HG02970 (cell line): Measurements from ENCODE around the gene PSME4.
"Not testable (repeated sequence)": the region's sequence is repeated elsewhere in the genome, so short reads cannot be mapped to it uniquely, and the experiment has no call there.

Experiments
- ATAC-seq: cut with Tn5 transposase; IDR thresholded peaks from one replicate; pipeline ENCODE4 v1.9.1; 2021; ENCODE audit warnings: mild to moderate bottlenecking, moderate library complexity, moderate number of reproducible peaks; ENCODE audit not compliant: unreplicated experiment, low FRiP score

PSME4 gene

GRCh38 chr2:53886406-53887280 lies 84.2 kb downstream of the PSME4 start:
- no peak for ATAC-seq

- ATAC-seq = no peak
Observed at GRCh38 chr2:53884883-53885282, 85.9 kb downstream of the PSME4 start.

- ATAC-seq = no peak
Observed at GRCh38 chr2:53881986-53882385, 88.8 kb downstream of the PSME4 start.

DNA sequence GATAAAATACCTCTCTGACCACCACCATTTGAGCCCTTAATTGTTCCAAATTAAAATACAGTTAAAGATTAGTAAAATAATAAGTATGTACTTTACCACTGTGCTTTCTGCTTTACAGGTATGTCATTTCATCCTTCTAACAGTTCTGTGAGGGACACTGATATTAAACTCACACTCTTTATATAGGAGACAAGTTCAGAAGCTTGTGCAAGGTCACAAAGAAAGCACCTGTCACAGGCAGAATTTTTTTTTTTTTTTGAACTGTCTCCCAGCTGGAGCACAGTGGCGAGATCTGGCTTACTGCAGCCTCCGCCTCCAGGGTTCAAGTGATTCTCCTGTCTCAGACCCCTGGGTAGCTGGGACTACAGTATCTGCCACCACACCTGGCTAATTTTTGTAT lies 89.4 kb downstream of the PSME4 start:
- no peak for ATAC-seq

- no peak for ATAC-seq
Observed at GRCh38 chr2:53880756-53881155, 90.0 kb downstream of the PSME4 start.

GRCh38 chr2:53877556-53877955 lies 93.2 kb downstream of the PSME4 start:
- ATAC-seq = no peak

DNA sequence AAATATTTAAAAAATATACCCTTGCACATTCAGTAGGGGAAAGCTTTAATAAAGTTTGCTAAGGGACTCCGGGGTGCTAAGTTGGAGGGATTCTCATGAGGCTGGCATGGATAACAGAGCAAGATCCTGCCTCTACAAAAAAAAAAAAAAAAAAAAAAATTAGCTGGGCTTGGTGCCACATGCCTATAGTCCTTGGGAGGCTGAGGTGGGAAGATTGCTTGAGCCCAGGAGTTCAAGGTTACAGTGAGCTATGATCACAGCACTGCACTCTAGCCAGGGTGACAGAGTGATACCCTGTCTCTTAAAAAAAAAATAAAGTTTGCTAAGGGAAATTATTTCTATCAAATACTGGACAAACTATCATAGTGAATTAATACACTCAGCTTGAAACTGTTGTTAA lies 93.7 kb downstream of the PSME4 start:
- ATAC-seq = no peak

DNA sequence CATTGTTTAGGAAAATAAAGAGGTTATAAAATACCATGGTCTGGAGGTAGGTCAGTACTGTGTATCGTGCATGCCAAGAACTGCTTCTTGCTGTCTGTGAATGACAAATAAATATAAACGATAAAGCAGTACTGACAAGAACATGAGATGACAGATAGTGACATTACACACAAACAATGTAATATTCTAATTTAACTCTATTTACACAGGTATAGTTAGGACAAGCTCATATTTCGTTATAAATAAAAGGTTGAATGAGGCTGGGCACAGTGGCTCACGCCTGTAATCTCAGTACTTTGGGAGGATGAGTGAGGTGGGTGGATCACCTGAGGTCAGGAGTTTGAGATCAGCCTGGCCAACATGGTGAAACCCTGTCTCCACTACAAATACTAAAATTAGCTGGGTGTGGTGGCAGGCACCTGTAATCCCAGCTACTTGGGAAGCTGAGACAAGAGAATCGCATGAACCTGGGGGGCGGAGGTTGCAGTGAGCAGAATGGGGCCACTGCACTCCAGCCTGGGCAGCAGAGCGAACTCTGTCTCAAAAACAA lies 96.3 kb downstream of the PSME4 start:
- ATAC-seq = no peak

DNA sequence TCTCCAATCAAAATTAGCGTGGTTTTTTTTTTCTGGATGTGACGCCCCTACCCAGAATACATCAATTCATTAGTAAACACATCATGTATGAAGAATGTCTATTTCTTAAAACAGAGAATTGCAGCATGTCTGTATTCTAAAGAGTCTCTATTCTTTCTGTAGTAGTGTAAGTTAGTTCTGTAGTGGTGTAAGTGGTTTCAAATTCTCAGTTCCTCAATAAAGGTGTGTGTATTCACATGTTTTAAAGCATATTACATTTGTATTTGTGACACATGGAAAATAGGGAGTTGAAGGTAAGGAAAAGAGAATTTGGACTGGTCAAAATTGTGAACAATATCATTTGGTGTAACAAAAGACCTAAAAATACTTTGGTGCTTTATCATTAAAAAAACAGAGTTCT lies 103.0 kb downstream of the PSME4 start:
- no peak for ATAC-seq

DNA sequence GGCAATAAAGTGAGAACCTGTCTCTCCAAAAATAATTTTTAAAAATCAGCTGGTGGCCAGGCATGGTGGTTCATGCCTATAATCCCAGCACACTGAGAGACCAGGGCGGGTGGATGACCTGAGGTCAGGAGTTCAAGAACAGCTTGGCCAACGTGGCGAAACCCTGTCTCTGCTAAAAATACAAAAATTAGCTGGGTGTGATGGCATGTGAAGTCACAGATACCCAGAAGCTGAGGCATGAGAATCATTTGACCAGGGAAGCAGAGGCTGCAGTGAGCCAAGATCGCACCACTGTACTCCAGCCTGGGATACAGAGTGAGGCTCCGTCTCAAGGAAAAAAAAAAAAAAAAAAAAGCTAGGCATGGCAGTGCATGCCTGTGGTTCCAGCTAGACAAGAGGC lies 103.6 kb downstream of the PSME4 start:
- no peak for ATAC-seq

DNA sequence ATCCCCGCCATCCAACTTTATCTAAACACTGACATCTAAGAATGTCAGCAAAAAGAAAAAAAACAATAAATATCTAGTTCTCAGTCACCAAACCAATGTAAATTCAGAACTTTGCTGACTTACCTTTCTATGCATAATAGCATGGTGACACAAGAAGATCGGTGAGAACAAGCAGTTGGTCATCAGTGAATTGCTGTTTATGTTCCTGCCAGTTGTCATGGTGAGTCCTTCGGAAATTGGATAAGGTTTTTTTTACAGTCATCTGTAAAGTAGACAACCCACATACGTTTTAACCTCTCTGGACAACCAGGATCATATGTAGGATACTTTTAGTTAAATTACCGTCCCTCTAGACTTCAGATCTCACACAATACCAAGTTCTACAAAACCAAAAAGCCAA lies 104.8 kb downstream of the PSME4 start:
- ATAC-seq = no peak

DNA sequence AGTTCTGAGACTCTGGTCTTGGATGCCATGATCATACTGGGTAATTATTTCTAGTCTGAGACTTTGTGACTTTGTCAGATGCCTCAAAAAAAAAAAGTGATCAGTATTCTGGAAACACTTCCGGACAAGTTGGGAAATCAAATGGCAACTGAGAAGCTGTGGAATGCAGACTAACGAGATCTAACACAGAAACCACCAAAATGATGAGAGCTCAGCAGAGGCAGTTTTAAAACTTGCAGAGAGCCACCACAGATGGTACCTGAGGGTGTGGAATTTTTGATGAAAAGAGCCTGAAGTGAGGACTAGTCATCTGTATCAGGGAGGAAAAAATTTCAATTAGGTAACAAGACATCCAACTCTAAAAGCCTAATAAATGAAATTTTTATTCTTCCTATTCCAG lies 105.5 kb downstream of the PSME4 start:
- ATAC-seq = no peak

DNA sequence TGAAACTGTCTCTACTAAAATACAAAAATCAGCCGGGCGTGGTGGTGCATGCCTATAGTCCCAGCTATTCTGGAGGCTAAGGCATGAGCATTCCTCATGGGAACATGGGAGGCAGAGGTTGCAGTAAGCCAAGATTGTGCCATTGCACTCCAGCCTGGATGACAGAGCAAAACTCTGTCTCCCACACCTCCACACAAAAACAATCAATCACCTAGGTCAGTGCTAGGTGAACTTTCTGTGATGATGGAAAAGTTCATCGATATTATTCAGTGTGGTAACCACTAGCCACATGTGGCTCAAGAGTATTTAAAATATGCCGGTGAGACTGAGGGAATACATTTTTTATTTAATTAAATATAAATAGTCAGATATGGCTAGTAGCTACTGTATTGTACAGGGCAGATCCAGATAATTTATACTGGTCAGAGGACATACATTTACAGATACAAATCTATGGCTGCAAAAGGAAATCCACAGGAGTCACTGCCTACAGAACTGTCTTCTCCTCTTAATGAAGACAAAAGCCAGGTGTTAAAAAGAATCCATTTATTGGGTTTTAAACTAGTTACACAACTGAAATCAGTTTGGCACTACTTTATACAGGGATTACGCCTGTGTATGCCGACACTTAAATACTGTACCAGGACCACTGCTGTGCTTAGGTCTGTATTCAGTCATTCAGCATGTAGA lies 107.1 kb downstream of the PSME4 start:
- no peak for ATAC-seq

GRCh38 chr2:53861824-53862223 lies 109.0 kb downstream of the PSME4 start:
- no peak for ATAC-seq

DNA sequence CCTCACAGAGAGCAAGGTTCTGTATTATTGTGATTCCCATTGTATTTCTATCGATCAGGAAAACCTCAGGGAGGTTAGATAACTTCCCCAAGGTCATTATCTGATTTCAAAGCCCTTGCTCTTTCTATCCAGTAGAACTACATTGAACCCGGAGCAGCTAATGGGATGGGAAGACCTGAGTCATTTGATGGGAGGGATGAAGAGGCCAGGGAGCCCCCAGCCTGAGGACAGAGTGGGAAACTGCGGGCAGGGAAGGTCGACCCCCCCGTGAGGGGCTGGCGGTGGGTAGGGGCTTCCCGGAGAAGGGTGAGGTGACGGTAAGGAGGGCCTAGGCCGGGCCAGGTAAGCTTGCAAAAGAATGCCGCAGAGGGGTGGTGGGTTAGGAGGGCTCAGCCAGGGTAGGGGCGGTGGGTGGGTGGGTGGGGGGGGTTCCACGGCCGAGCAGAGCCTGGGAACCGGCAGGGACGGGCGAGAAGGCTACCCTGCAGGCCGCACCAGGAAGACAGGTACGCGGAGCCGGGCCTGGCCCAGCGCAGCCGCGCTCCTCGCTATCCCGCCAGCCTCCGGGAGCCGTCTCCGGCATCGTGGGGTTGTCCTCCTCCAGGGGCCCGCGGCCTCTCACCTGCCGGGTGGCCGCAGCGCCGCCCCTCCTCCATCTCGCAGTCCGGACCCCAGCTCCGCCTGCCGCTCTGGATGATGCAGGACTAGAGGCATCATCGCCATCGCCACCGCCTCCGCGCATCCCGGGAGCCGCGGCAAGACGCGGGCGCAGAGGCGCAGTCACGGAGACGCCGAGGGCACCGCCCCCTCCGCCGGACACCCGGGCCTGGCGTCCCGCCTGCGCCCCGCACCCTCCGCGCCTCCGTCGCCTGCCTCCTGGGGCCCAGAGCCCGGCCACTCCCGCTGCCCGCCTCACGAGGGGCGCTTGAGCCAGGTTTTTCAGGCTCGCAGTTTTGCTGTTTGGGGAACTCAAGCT lies 111.3 kb downstream of the PSME4 start, which contains the start of gene GPR75:
GPR75 (minus strand) TSS at position 762 of the 976 bp plus-strand sequence. CDS start 5,211 bp downstream, outside the sequence.
- ATAC-seq = no peak

GRCh38 chr2:53856272-53856671 lies 114.5 kb downstream of the PSME4 start:
- no peak for ATAC-seq

DNA sequence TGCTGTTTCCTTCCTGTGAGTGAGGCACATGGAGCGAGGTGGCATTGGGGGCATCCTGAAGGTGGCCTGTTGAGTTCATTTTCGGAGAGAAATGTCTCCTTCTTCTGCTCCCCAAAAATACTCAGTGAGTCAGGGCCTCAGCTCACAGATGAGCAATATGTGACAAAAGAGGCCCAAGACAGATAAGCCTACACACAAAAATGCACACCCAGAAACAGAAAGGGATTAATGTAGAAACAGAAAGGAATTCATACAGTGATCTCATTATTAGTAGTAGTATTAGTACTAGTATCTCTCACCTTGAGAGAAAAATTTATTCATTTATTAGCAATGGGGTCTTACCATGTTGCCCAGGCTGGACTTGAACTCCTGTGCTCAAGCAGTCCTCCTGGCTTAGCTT lies 116.1 kb downstream of the PSME4 start:
- ATAC-seq = no peak

- ATAC-seq = no peak
Observed at GRCh38 chr2:53852532-53852931, 118.3 kb downstream of the PSME4 start.

DNA sequence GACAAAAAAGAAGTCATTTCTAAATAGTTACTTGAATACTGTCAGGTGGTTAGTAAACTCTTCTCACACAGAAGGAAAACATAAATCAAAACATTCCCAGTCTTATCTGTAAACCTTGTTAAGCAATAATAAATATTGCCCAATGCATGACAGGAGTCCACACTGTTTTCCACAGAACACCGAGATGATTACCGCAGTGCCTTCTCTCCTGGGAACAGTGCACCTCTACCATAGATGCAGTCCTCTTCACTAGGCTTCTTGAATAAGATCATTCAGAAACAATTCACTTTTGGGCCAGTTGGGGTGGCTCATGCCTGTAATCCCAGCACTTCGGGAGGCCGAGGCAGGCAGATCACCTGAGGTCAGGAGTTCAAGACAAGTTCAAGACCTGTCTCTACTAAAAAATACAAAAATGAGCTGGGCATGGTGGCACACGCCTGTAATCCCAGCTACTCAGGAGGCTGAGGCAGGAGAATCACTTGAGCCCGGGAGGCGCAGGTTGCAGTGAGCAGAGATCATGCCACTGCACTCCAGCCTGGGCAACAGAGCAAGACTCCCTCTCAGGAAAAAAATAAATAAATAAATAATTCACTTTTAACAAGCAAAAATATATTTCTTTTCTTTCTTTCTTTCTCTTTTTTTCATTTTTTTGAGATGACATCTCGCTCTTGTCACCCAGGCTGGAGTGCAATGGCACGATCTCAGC lies 119.6 kb downstream of the PSME4 start:
- ATAC-seq = not testable (repeated sequence)

GRCh38 chr2:53848062-53848461 lies 122.7 kb downstream of the PSME4 start:
- no peak for ATAC-seq
